Activated CD8-positive, alpha-beta memory T cell treated with anti-CD3 and anti-CD28 coated beads, Interleukin-2, amount 50 U/mL, for 48 hours (primary cell): ENCODE data around the gene TADA1.

Experiments
- DNase-seq: peaks from one replicate; pipeline ENCODE4 v3.0.0-alpha.2; 2020

Gene TADA1

GRCh38 chr1:166875734-166876539 lies at the start of gene TADA1:
TADA1 (minus strand) TSS chr1:166876264; CDS start chr1:166876233, 31 bp downstream.
- peak; percentile 98 for DNase-seq

DNA sequence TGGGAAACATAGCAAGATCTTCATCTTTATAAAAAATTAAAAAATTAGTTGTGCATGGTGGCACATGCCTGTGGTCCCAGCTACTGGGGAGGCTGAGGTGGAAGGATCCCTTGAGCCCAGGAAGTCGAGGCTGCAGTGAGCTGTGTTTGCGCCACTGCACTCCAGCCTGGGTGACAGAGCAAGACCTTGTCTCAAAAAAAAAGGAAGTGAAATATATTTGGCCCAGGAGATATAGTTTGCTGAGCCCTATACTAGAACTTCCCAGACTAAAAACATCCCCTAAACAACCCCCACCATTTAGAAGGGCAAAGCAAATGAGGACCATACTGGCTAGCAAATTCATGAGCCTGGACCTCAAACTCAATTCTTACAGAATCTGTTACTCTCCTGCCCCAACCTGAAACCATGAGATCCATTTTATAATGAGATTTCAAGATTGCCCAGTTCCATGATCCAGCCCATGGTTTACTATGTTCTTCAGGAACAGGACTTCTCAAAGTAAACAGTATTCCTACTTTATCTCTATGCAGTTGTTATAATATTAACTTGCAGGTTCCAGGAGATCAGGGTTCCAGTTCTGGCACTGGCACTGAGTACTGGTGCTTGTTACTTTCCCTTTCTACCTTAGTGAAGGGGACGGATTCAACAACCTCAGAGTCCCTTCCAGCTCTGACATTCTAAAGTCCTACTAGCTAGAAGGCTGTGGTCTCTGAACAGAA lies 48.9 kb upstream of the TADA1 start:
- no peak for DNase-seq

- DNase-seq = peak; percentile 54
Observed at GRCh38 chr1:166920561-166921475, 44.8 kb upstream of the TADA1 start.

GRCh38 chr1:166918956-166919316 lies 42.9 kb upstream of the TADA1 start:
- DNase-seq = no peak

DNA sequence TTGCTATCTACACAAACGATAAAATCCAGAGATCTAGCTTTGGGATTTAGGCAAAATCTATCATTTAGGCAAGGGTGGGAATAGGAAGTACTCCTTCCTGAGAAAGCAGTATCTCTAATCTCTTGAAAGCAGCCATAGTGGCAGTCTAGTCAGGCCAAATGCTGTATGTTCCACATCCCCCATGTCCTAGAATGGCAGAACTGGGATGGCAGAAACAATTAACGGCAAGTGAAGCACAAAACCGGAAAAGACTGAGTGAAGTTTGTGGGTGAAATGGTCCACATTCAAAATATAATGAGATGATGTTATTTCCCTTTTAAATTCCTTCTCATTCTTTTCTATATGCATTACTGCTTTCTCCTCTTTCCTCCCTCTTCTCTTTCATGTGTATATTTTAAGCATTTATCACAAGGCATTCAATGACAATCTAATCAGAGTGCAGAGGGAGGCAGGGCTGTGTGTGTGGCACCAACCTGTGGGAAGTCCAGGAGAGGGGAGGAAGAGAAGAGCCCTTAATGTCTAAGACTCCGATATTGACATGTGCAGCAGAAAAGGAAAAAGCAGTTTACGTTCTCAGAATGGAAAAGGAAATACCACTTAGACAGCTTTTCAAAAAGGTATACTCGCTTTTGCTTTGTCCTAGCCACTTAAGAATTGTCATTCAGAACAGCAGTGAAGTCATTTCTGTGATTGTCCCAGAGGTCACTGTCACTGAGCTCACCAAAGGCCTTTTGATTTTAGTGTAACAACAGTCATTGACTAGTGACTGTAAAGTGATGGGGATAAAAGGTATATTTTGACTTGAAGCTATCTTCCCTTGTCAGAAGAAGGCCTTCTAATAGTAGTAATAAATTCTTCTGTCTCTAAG lies 42.3 kb upstream of the TADA1 start:
- no peak for DNase-seq

- no peak for DNase-seq
Observed at GRCh38 chr1:166915941-166916340, 39.9 kb upstream of the TADA1 start.

GRCh38 chr1:166915042-166915441 lies 39.0 kb upstream of the TADA1 start:
- DNase-seq = no peak

DNA sequence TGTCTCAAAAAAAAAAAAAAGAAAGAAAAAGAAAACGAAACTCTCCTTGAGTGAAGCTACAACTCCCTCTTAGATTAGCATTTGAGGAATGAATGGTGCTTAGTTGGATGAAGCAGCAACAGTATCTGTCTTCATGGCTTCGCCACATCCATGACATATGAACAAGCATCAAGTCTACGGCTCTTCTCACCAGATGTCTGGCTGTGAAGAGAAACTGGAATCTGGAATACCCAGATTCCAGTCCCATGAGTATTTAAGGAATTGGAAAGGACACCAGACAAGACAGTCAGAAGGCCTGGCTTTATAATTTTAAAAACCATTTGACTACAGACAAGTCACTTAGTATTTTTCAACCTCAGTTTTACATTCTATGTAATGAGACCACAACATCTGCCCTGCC lies 38.0 kb upstream of the TADA1 start:
- no peak for DNase-seq

DNA sequence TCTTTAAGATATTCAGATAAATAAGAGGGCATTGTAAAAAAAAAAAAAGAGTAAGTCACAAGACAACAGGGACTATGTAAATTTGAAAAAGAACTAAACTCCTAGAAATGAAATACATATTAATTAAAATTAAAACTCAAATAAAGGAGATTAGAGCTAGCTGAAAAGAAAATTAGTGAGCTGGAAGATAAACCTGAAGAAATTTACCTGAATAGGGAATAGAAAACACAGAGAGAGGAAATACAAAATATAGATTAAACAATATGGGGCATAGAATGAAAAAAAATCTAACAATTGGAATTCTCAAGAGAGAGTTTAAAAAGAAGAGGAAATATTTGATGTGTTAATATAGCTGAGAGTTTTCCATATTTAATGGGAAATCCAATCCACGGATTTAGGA lies 35.6 kb upstream of the TADA1 start:
- no peak for DNase-seq

GRCh38 chr1:166910396-166910994 lies 34.4 kb upstream of the TADA1 start:
- DNase-seq = peak; percentile 63

- DNase-seq = no peak
Observed at GRCh38 chr1:166908942-166909341, 32.9 kb upstream of the TADA1 start.

- DNase-seq = no peak
Observed at GRCh38 chr1:166907763-166908162, 31.7 kb upstream of the TADA1 start.

- DNase-seq = no peak
Observed at GRCh38 chr1:166907051-166907450, 31.0 kb upstream of the TADA1 start.

DNA sequence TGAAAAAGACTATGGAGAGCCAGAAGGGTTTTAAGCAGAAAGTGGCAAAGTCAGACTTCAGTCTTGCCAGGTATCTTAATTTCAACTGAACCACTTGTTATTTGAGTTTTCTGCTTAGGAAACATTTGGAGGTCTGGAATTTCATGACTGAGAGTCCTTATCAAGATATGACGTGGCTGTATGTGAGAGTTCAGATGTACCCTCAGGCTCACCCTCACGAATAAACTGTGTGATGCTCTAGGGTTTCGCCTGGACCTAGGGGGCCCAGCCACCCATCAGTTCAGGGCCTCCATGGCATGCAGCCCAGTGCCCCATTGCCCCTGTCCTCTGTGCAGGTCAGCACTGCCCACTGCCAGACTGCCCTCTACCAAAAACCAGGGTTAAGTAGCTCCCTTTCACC lies 30.6 kb upstream of the TADA1 start:
- no peak for DNase-seq

DNA sequence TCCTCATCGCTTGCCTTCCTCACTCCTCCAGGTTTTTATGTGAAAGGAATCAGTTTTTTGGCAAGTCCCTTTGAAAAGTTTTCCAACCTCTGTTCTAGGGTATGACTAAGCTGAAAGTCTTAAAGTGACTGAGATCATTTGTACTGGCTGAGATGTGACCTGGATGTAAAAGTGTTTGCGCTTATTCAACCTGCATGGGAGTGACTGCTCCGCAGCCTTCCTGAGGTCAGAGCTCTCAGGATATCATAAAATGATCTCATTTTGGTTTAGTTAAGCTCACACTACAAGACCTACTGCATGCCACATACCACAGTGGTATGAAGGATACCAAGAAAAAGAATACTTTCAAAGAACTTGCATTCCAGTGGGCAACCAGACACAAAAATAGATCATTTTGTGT lies 29.8 kb upstream of the TADA1 start:
- no peak for DNase-seq

- DNase-seq = no peak
Observed at GRCh38 chr1:166905136-166905535, 29.1 kb upstream of the TADA1 start.

DNA sequence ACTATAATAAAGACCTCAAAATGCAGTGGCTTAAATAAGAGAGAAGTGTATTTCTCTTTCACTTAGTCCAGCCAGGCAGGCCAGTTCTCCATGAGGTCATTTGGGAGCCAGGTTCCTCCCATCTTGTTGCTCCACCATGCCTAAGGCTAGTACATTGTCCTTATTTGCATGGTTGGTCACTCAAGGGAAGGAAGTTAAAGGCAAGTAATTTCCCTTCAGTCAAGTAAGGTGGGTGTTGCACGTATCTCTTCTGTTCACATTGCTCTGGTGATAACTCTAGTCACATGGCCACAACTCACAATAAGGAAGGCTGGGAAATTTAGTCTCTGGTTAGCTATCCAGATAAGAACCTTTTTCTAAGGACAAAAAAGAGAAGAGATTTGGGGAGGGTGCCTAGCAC lies 27.2 kb upstream of the TADA1 start:
- DNase-seq = no peak

GRCh38 chr1:166902279-166902678 lies 26.2 kb upstream of the TADA1 start:
- no peak for DNase-seq

- no peak for DNase-seq
Observed at GRCh38 chr1:166900987-166901386, 24.9 kb upstream of the TADA1 start.

GRCh38 chr1:166899769-166900168 lies 23.7 kb upstream of the TADA1 start:
- DNase-seq = no peak

DNA sequence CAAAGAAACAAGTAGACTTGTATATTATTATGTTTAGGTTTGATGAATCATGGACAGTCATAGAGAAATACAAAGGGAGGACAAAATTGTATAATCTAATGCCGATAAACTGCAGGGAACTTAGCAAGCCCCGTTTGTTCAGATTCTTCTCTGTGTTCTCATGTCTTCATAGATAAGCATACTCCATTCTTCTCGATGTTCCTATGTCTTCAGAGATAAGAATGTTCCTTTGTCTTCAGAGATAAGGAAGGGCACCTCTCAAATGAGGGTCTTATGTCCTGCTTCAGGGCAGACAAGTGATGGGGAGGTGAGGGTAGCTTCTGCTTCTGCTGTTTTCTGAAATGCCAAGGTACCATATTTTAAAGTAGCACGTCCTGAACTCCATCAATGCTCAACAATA lies 19.7 kb upstream of the TADA1 start:
- DNase-seq = no peak

GRCh38 chr1:166889776-166890175 lies 13.7 kb upstream of the TADA1 start:
- no peak for DNase-seq
